Spleen (tissue), 7 donors: Measurements from ENCODE around the gene BCL2L2.

Experiments
- CTCF ChIP-seq, 11 experiments: fragments of 200-600 bp in 7 of 11; fragments of 450-650 bp in 4 of 11; sonication (generic) in 4 of 11; IDR thresholded peaks in 8 of 11; conservative IDR thresholded peaks in 3 of 11; 1 replicate in 7 of 11; 2 replicates in 4 of 11; pipeline versions ENCODE4 v1.4.0 to v1.8.0; 2016 to 2021; ENCODE audit warnings: antibody characterized with exemption in 11 of 11, inconsistent platforms in 4 of 11, mild to moderate bottlenecking in 1 of 11
- POLR2AphosphoS5 ChIP-seq, 3 donors: sonication (generic); formaldehyde crosslinking; IDR thresholded peaks; one replicate each; pipeline ENCODE4 v1.5.1; 2017; ENCODE audit warnings: antibody characterized with exemption in 3 of 3
- donor health status: DM: no; HTN: no; CAD: no; lungs with moderate emphysema.
- donor health status: DM: no; HTN: no; CAD: no.
- donor health status: DM: no; HTN: no; CAD: no.

GRCh38 chr14:23346693-23347405, 40.2 kb downstream of the BCL2L2 start:
- no peak for TF ChIP-seq CTCF (IDR thresholded peaks at IDR 0.05 in 8 of 11, conservative IDR thresholded peaks at IDR 0.05 in 3 of 11)
- TF ChIP-seq POLR2AphosphoS5 (IDR thresholded peaks at IDR 0.05) = no peak
